Endodermal cell (in vitro differentiated cells): ENCODE measurements around the gene MIER1. TPM values are rescaled to one million over a fixed set of nuclear protein-coding genes. Genes with fewer than 3 reads are reported as not detected.

Source experiments
- DNase-seq: peaks from one replicate; pipeline ENCODE4 v3.0.0-alpha.2; 2017
- H3K27ac ChIP-seq: 2 replicates; pipeline ENCODE4 v1.5.1; 2013; ENCODE audit warnings: mild to moderate bottlenecking, low read depth, low read length, moderate library complexity
- H3K27me3 ChIP-seq: 2 replicates; pipeline ENCODE4 v1.6.1; 2013; ENCODE audit warnings: mild to moderate bottlenecking, low read length, moderate library complexity; ENCODE audit not compliant: insufficient read depth, control insufficient read depth, poor library complexity, severe bottlenecking
- H3K36me3 ChIP-seq: 2 replicates; pipeline ENCODE4 v1.7.0; 2013; ENCODE audit warnings: mild to moderate bottlenecking, low read length, moderate library complexity; ENCODE audit not compliant: control insufficient read depth, insufficient read depth
- H3K4me1 ChIP-seq: one replicate; pipeline ENCODE4 v1.7.0; 2013; ENCODE audit warnings: low read length; ENCODE audit not compliant: control insufficient read depth, insufficient read depth
- H3K4me3 ChIP-seq: 2 replicates; pipeline ENCODE4 v1.5.1; 2013; ENCODE audit warnings: mild to moderate bottlenecking, low read length, moderate library complexity
- H3K9ac ChIP-seq: 2 replicates; pipeline ENCODE4 v1.6.1; 2013; ENCODE audit warnings: mild to moderate bottlenecking, low read length, moderate library complexity; ENCODE audit not compliant: poor library complexity, severe bottlenecking; ENCODE audit errors: extremely low read depth
- H3K9me3 ChIP-seq: 2 replicates; pipeline ENCODE4 v1.6.1; 2013; ENCODE audit warnings: mild to moderate bottlenecking, low read length, moderate library complexity; ENCODE audit not compliant: control insufficient read depth
- H3K27ac Mint-ChIP-seq: 2 replicates; pipeline ENCODE4 v1.8.0; 2020; ENCODE audit warnings: mixed read lengths
- H3K27me3 Mint-ChIP-seq: 2 replicates; pipeline ENCODE4 v1.8.0; 2021; ENCODE audit warnings: mild to moderate bottlenecking, mixed read lengths; ENCODE audit not compliant: insufficient read depth
- H3K36me3 Mint-ChIP-seq: 2 replicates; pipeline ENCODE4 v1.8.0; 2020; ENCODE audit warnings: low read depth, mixed read lengths
- H3K4me1 Mint-ChIP-seq: 2 replicates; pipeline ENCODE4 v1.8.0; 2020; ENCODE audit warnings: mixed read lengths
- H3K4me3 Mint-ChIP-seq: 2 replicates; pipeline ENCODE4 v1.8.0; 2020; ENCODE audit warnings: mild to moderate bottlenecking, moderate library complexity, mixed read lengths
- H3K9me3 Mint-ChIP-seq: 2 replicates; pipeline ENCODE4 v1.8.0; 2020; ENCODE audit warnings: mild to moderate bottlenecking, mixed read lengths
- CTCF ChIP-seq: fragments of 200-600 bp; sonication (generic); conservative IDR thresholded peaks from 2 replicates; pipeline ENCODE4 v1.5.0; 2021; ENCODE audit warnings: antibody characterized with exemption, mild to moderate bottlenecking
- WGBS, 2 experiments: methylation state at CpG; one replicate each; pipeline versions ENCODE4 v1.1.5 to v1.1.7; 2013; ENCODE audit warnings: missing lambda C conversion rate in 2 of 2, mixed read lengths in 1 of 2; ENCODE audit not compliant: insufficient coverage in 1 of 2, insufficient read length in 1 of 2; 5-methylcytosine and 5-hydroxymethylcytosine counted together
- total RNA-seq, 2 donors: library from RNA; stranded (reverse); fragmentation: NEBNext Ultra II Directional in 1 of 2; extraction: Animal tissue kit (Norgen Biotek cat#: 25700) in 1 of 2; gene quantifications; 2 replicates in 1 of 2; 3 replicates in 1 of 2; pipeline ENCODE4 v1.2.1, GENCODE V29; 2021

MIER1 gene
- total RNA-seq, 2 donors from 2014 or later, result 29.1 to 35.4 TPM

- H3K27ac ChIP-seq, result no peak overlapping the region
- Mint-ChIP-seq H3K4me1 (peaks cover 33% of the 10 kb centered on the region), H3K27me3 (no peaks in the 10 kb centered on the region), H3K9me3 (no peaks in the 10 kb centered on the region), H3K4me3 (no peak overlapping the region), H3K27ac (peak overlapping the region; percentile 65), H3K36me3 (peaks cover 11% of the 10 kb centered on the region)
- no peaks in the 10 kb centered on the region for H3K4me1 ChIP-seq
- no peaks in the 10 kb centered on the region for H3K9me3 ChIP-seq
- peaks cover 24% of the 10 kb centered on the region for H3K36me3 ChIP-seq
- no peak for TF ChIP-seq CTCF
- no peak overlapping the region for H3K4me3 ChIP-seq
- no peak overlapping the region for H3K9ac ChIP-seq
- DNase-seq, result no peak
- H3K27me3 ChIP-seq, result no peaks in the 10 kb centered on the region
- WGBS, 2 experiments, result 29% methylated on average over 1 of the region's 1 CpG; no CpG with 5 or more reads in 1 of the 2 experiments
Observed at GRCh38 chr1:67019600-67020136, 94.9 kb downstream of the MIER1 start.

DNA sequence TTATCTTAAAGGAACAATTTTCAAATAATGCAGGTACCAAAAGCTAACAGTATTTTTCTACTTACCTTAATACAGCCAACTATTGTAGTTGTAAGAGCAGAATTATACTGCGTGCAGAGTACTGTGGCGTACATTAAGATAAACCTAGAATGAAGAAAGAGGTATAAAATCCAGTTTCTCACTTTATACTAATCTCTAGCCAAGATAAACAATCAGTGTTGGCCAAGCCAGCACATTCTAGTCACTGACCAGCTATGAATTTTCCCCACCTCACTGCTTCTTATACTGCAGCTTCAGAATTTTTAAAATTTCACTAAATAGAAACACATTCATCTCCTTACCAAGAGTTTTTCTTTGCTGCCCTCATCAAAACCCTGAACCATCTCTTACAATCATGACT, 95.5 kb downstream of the MIER1 start:
- H3K27me3 ChIP-seq, result no peaks in the 10 kb centered on the region
- Mint-ChIP-seq H3K4me3 (no peak overlapping the region), H3K36me3 (peaks cover 11% of the 10 kb centered on the region), H3K9me3 (no peaks in the 10 kb centered on the region), H3K4me1 (peaks cover 33% of the 10 kb centered on the region), H3K27me3 (no peaks in the 10 kb centered on the region), H3K27ac (no peak overlapping the region)
- DNase-seq, result no peak
- no peak overlapping the region for H3K27ac ChIP-seq
- no peaks in the 10 kb centered on the region for H3K4me1 ChIP-seq
- 100% methylated on average over 2 of the region's 2 CpGs; no CpG with 5 or more reads in 1 of the 2 experiments for WGBS, 2 experiments
- peaks cover 24% of the 10 kb centered on the region for H3K36me3 ChIP-seq
- H3K4me3 ChIP-seq, result no peak overlapping the region
- no peaks in the 10 kb centered on the region for H3K9me3 ChIP-seq
- TF ChIP-seq CTCF, result no peak
- H3K9ac ChIP-seq, result no peak overlapping the region

DNA sequence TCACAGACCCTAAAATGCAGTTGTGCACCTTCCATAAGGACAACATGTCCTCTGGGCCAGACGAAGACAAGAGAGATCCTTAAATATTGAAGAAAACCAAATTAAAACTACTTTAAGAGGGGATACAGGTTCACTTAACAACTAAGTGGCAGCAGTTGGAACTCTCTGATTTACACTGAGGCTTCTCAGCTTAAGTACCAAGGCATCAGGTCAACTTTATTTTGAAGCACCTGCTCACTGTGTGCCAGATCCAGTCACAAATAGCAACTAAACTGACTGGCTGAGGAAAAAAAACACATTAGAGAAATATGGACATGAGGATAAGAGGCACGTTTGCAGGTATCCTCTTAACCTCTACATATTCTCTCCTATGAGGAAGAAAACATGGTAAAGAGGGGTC, 96.0 kb downstream of the MIER1 start:
- no peak overlapping the region for H3K4me3 Mint-ChIP-seq
- H3K9me3 Mint-ChIP-seq, result no peaks in the 10 kb centered on the region
- no peak overlapping the region for H3K27ac Mint-ChIP-seq
- TF ChIP-seq CTCF, result no peak
- H3K9me3 ChIP-seq, result no peaks in the 10 kb centered on the region
- no peaks in the 10 kb centered on the region for H3K27me3 Mint-ChIP-seq
- H3K27ac ChIP-seq, result no peak overlapping the region
- peaks cover 11% of the 10 kb centered on the region for H3K36me3 Mint-ChIP-seq
- no peak for DNase-seq
- 50% methylated on average over 2 of the region's 2 CpGs; no CpG with 5 or more reads in 1 of the 2 experiments for WGBS, 2 experiments
- H3K4me1 ChIP-seq, result no peaks in the 10 kb centered on the region
- H3K9ac ChIP-seq, result no peak overlapping the region
- peaks cover 24% of the 10 kb centered on the region for H3K36me3 ChIP-seq
- no peak overlapping the region for H3K4me3 ChIP-seq
- no peaks in the 10 kb centered on the region for H3K27me3 ChIP-seq
- peaks cover 33% of the 10 kb centered on the region for H3K4me1 Mint-ChIP-seq
